GM04504 (cell line): ENCODE data around the gene ENDOG.
"Not testable (repeated sequence)": the region's sequence is repeated elsewhere in the genome, so short reads cannot be mapped to it uniquely, and the experiment has no call there.

Source experiments
- DNase-seq: peaks from one replicate; pipeline ENCODE4 v3.0.0-alpha.2; 2012; ENCODE audit warnings: low read depth

The ENDOG gene

DNA sequence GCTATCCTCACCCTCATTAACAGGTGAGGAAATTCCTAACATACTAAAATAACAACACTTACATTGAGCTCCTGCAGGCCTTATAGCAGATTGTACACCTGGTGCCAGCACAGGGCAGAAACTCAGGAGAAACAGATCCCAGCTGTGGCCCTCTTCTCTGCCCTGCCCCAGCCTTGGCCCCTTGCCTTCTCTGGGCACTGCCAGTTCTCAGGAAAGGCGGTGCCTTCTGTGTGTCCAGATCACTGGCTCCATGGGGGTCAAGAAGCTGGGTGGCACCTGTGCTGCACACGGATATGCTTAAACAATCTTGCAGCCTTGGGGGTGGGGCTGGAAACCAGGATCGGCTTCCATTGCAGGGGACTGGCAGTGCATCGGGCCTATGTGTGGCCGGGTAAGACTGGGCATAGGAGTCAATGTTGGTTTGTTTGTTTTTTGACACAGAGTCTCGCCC is 44.1 kb downstream of the ENDOG start:
- no peak for DNase-seq

DNA sequence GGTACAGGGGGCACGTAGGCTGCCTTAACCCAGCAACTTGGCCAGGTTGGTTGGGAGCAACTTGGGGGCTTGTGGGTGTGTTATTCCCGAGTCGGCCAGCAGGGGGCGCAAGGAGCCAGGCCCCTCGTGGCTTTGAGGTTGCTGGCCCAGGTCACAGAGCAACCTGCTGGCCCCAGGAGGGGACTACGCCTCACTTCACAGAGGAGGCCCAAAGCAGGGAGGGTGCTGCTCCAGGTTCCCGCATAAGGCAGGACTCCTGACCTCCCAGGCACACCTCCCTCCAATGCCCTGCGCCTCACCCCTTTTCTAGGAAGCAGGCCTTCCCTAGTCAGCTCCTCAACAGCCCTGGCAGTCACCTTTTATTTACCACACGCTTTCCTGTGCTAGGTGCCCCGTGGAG is 45.3 kb downstream of the ENDOG start:
- no peak for DNase-seq

- no peak for DNase-seq
These were observed 52.0 kb downstream of the ENDOG start for GRCh38 chr9:128870128-128870940.

DNA sequence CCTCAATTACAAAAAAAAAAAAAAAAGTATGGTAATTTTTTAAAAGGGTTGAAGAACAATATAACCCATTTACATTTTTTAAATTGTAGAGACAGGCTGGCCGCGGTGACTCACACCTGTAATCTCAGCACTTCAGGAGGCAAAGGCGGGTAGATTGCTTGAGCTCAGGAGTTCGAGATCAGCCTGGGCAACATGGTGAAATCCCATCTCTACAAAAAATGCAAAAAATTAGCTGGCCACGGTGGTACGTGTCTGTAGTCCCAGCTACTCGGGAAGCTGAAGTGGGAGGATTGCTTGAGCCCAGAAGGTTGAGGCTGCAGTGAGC is 52.6 kb downstream of the ENDOG start:
- DNase-seq, result not testable (repeated sequence)
